Liver (tissue), 3 donors: ENCODE measurements around the gene CCDC102B.

Experiments
- EGR1 ChIP-seq, 2 donors: IDR thresholded peaks; 2 replicates each; pipeline ENCODE4 v1.6.1; 2016 to 2018; ENCODE audit warnings: antibody characterized with exemption in 2 of 2, low read depth in 2 of 2
- GABPA ChIP-seq, 2 donors: IDR thresholded peaks in 1 of 2; conservative IDR thresholded peaks in 1 of 2; 2 replicates each; pipeline ENCODE4 v1.6.1; 2016; ENCODE audit warnings: antibody characterized with exemption in 2 of 2, mild to moderate bottlenecking in 1 of 2, moderate library complexity in 1 of 2
- HNF4A ChIP-seq, 2 donors: conservative IDR thresholded peaks; 2 replicates each; pipeline ENCODE4 v1.6.1; 2016; ENCODE audit warnings: antibody characterized with exemption in 2 of 2, mild to moderate bottlenecking in 2 of 2
- JUND ChIP-seq, 2 donors: IDR thresholded peaks; 2 replicates each; pipeline ENCODE4 v1.6.1; 2016; ENCODE audit warnings: antibody characterized with exemption in 2 of 2
- RAD21 ChIP-seq, 2 donors: IDR thresholded peaks; 2 replicates each; pipeline ENCODE4 v1.6.1; 2016; ENCODE audit warnings: antibody characterized with exemption in 2 of 2, mild to moderate bottlenecking in 2 of 2
- RXRA ChIP-seq, 2 donors: IDR thresholded peaks; 2 replicates each; pipeline ENCODE4 v1.6.1; 2017 to 2018; ENCODE audit warnings: antibody characterized with exemption in 2 of 2, mild to moderate bottlenecking in 1 of 2
- SP1 ChIP-seq: IDR thresholded peaks from 2 replicates; pipeline ENCODE4 v1.6.1; 2018; ENCODE audit warnings: antibody characterized with exemption, mild to moderate bottlenecking
- TAF1 ChIP-seq: conservative IDR thresholded peaks from 2 replicates; pipeline ENCODE4 v1.6.1; 2016; ENCODE audit warnings: antibody characterized with exemption, mild to moderate bottlenecking
- YY1 ChIP-seq: IDR thresholded peaks from 2 replicates; pipeline ENCODE4 v1.6.1; 2016; ENCODE audit warnings: antibody characterized with exemption, mild to moderate bottlenecking
- TF ChIP-seq, protein P1 (sequence below): IDR thresholded peaks from 2 replicates; pipeline ENCODE4 v1.6.1; 2016; ENCODE audit warnings: antibody characterized with exemption
- TF ChIP-seq, protein P2 (sequence below): fragments of 150-350 bp; IDR thresholded peaks from 2 replicates; pipeline ENCODE4 v1.5.1; 2017; ENCODE audit warnings: improper control_type of control experiment, low read depth, low read length; ENCODE audit not compliant: missing input control
- TF ChIP-seq, protein P3 (sequence below): IDR thresholded peaks from 2 replicates; pipeline ENCODE4 v1.6.1; 2016; ENCODE audit warnings: antibody characterized with exemption
- TF ChIP-seq, protein P4 (sequence below): IDR thresholded peaks from 2 replicates; pipeline ENCODE4 v1.6.1; 2016; ENCODE audit warnings: antibody characterized with exemption
- TF ChIP-seq, protein P5 (sequence below): IDR thresholded peaks from 2 replicates; pipeline ENCODE4 v1.6.1; 2016; ENCODE audit warnings: antibody characterized with exemption, mild to moderate bottlenecking
- donor health status: healthy.
- donor health status: healthy.

DNA sequence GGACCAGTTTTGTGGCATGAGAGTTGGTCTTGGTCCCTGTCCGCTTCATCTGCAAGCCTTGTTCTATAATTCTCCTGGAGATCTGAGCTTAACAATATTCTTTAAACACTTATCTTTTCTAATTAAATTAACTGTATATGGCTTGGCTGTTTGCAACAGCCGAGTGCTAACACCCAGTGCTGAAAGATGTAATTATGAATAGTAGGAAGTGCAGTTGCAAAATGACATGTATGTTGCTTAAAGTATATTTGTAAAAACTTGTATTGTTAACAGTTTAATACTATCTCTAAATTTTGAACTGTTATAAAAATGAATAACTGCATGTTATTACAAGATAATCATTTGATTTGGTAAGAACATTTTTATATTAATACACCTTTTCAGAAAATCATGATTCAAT lies 45.1 kb downstream of the CCDC102B start:
- TF ChIP-seq, protein P1, sequence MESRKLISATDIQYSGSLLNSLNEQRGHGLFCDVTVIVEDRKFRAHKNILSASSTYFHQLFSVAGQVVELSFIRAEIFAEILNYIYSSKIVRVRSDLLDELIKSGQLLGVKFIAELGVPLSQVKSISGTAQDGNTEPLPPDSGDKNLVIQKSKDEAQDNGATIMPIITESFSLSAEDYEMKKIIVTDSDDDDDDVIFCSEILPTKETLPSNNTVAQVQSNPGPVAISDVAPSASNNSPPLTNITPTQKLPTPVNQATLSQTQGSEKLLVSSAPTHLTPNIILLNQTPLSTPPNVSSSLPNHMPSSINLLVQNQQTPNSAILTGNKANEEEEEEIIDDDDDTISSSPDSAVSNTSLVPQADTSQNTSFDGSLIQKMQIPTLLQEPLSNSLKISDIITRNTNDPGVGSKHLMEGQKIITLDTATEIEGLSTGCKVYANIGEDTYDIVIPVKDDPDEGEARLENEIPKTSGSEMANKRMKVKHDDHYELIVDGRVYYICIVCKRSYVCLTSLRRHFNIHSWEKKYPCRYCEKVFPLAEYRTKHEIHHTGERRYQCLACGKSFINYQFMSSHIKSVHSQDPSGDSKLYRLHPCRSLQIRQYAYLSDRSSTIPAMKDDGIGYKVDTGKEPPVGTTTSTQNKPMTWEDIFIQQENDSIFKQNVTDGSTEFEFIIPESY: no peak
- TF ChIP-seq, protein P2, sequence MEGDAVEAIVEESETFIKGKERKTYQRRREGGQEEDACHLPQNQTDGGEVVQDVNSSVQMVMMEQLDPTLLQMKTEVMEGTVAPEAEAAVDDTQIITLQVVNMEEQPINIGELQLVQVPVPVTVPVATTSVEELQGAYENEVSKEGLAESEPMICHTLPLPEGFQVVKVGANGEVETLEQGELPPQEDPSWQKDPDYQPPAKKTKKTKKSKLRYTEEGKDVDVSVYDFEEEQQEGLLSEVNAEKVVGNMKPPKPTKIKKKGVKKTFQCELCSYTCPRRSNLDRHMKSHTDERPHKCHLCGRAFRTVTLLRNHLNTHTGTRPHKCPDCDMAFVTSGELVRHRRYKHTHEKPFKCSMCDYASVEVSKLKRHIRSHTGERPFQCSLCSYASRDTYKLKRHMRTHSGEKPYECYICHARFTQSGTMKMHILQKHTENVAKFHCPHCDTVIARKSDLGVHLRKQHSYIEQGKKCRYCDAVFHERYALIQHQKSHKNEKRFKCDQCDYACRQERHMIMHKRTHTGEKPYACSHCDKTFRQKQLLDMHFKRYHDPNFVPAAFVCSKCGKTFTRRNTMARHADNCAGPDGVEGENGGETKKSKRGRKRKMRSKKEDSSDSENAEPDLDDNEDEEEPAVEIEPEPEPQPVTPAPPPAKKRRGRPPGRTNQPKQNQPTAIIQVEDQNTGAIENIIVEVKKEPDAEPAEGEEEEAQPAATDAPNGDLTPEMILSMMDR: no peak
- TF ChIP-seq EGR1 (IDR thresholded peaks at IDR 0.05; ENCODE audit: low read depth in 2 of 2) (no peak), SP1 (no peak), TAF1 (no peak), RAD21 (IDR thresholded peaks at IDR 0.05) (no peak), GABPA (IDR thresholded peaks at IDR 0.05 in 1 of 2, conservative IDR thresholded peaks at IDR 0.05 in 1 of 2) (no peak), JUND (IDR thresholded peaks at IDR 0.05) (no peak), HNF4A (conservative IDR thresholded peaks at IDR 0.05) (no peak), RXRA (IDR thresholded peaks at IDR 0.05) (no peak), YY1 (no peak)
- TF ChIP-seq, protein P3, sequence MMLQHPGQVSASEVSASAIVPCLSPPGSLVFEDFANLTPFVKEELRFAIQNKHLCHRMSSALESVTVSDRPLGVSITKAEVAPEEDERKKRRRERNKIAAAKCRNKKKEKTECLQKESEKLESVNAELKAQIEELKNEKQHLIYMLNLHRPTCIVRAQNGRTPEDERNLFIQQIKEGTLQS: no peak
- TF ChIP-seq, protein P4, sequence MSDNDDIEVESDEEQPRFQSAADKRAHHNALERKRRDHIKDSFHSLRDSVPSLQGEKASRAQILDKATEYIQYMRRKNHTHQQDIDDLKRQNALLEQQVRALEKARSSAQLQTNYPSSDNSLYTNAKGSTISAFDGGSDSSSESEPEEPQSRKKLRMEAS: no peak
- TF ChIP-seq, protein P5, sequence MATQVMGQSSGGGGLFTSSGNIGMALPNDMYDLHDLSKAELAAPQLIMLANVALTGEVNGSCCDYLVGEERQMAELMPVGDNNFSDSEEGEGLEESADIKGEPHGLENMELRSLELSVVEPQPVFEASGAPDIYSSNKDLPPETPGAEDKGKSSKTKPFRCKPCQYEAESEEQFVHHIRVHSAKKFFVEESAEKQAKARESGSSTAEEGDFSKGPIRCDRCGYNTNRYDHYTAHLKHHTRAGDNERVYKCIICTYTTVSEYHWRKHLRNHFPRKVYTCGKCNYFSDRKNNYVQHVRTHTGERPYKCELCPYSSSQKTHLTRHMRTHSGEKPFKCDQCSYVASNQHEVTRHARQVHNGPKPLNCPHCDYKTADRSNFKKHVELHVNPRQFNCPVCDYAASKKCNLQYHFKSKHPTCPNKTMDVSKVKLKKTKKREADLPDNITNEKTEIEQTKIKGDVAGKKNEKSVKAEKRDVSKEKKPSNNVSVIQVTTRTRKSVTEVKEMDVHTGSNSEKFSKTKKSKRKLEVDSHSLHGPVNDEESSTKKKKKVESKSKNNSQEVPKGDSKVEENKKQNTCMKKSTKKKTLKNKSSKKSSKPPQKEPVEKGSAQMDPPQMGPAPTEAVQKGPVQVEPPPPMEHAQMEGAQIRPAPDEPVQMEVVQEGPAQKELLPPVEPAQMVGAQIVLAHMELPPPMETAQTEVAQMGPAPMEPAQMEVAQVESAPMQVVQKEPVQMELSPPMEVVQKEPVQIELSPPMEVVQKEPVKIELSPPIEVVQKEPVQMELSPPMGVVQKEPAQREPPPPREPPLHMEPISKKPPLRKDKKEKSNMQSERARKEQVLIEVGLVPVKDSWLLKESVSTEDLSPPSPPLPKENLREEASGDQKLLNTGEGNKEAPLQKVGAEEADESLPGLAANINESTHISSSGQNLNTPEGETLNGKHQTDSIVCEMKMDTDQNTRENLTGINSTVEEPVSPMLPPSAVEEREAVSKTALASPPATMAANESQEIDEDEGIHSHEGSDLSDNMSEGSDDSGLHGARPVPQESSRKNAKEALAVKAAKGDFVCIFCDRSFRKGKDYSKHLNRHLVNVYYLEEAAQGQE: no peak
